ENCODE data around the gene NSFL1C. TPM values are rescaled to one million over a fixed set of nuclear protein-coding genes. Genes with fewer than 3 reads are reported as not detected.

Gene NSFL1C
- total RNA-seq, 2 experiments from 2014 or later: 94.6 to 96.2 TPM

GRCh38 chr20:1457992-1458391 is 8.7 kb downstream of the NSFL1C start:
- Mint-ChIP-seq H3K27ac (no peak overlapping the region), H3K36me3 (peaks cover 29% of the 10 kb centered on the region), H3K9me3 (no peaks in the 10 kb centered on the region), H3K4me3 (no peak overlapping the region), H3K27me3 (no peaks in the 10 kb centered on the region), H3K4me1 (peaks cover 14% of the 10 kb centered on the region)
- DNase-seq: no peak

- peaks cover 46% of the 10 kb centered on the region for H3K36me3 Mint-ChIP-seq
- peaks cover 9% of the 10 kb centered on the region for H3K4me1 Mint-ChIP-seq
- H3K9me3 Mint-ChIP-seq: peaks cover 3% of the 10 kb centered on the region
These were observed 10.3 kb downstream of the NSFL1C start for GRCh38 chr20:1456300-1456699.

GRCh38 chr20:1450926-1451491 is 15.6 kb downstream of the NSFL1C start:
- peaks cover under 1% of the 10 kb centered on the region for H3K4me1 Mint-ChIP-seq
- H3K27ac Mint-ChIP-seq: no peak overlapping the region
- no peaks in the 10 kb centered on the region for H3K27me3 Mint-ChIP-seq
- no peak overlapping the region for H3K4me3 Mint-ChIP-seq
- no peak for DNase-seq
- peaks cover 35% of the 10 kb centered on the region for H3K36me3 Mint-ChIP-seq
- peaks cover 6% of the 10 kb centered on the region for H3K9me3 Mint-ChIP-seq

More at GRCh38 chr20:1456300-1456699, 10.3 kb downstream of the NSFL1C start:
- no peaks in the 10 kb centered on the region for H3K27me3 Mint-ChIP-seq
- H3K4me3 Mint-ChIP-seq: no peak overlapping the region
- no peak for DNase-seq
- no peak overlapping the region for H3K27ac Mint-ChIP-seq

- H3K36me3 Mint-ChIP-seq: peaks cover 30% of the 10 kb centered on the region
- no peak overlapping the region for H3K4me3 Mint-ChIP-seq
These were observed 17.3 kb downstream of the NSFL1C start for GRCh38 chr20:1449370-1449769.

GRCh38 chr20:1448081-1448620 is 18.5 kb downstream of the NSFL1C start:
- H3K9me3 Mint-ChIP-seq: peaks cover 6% of the 10 kb centered on the region
- peaks cover 25% of the 10 kb centered on the region for H3K36me3 Mint-ChIP-seq
- no peak for DNase-seq
- H3K27me3 Mint-ChIP-seq: no peaks in the 10 kb centered on the region
- H3K4me3 Mint-ChIP-seq: no peak overlapping the region
- H3K27ac Mint-ChIP-seq: no peak overlapping the region
- H3K4me1 Mint-ChIP-seq: no peaks in the 10 kb centered on the region

More at GRCh38 chr20:1449370-1449769, 17.3 kb downstream of the NSFL1C start:
- no peak for DNase-seq
- no peak overlapping the region for H3K27ac Mint-ChIP-seq
- no peaks in the 10 kb centered on the region for H3K4me1 Mint-ChIP-seq
- no peaks in the 10 kb centered on the region for H3K27me3 Mint-ChIP-seq
- peaks cover 6% of the 10 kb centered on the region for H3K9me3 Mint-ChIP-seq

- H3K9me3 Mint-ChIP-seq: peaks cover 5% of the 10 kb centered on the region
- H3K4me1 Mint-ChIP-seq: peaks cover 7% of the 10 kb centered on the region
- no peak for DNase-seq
- H3K4me3 Mint-ChIP-seq: no peak overlapping the region
- peaks cover 13% of the 10 kb centered on the region for H3K36me3 Mint-ChIP-seq
- H3K27me3 Mint-ChIP-seq: no peaks in the 10 kb centered on the region
- no peak overlapping the region for H3K27ac Mint-ChIP-seq
These were observed 20.1 kb downstream of the NSFL1C start for GRCh38 chr20:1446536-1446935.

- H3K4me1 Mint-ChIP-seq: peaks cover 10% of the 10 kb centered on the region
- no peak overlapping the region for H3K27ac Mint-ChIP-seq
- no peak for DNase-seq
- H3K9me3 Mint-ChIP-seq: no peaks in the 10 kb centered on the region
- H3K36me3 Mint-ChIP-seq: peaks cover 8% of the 10 kb centered on the region
- H3K4me3 Mint-ChIP-seq: no peak overlapping the region
- no peaks in the 10 kb centered on the region for H3K27me3 Mint-ChIP-seq
These were observed 23.6 kb downstream of the NSFL1C start for GRCh38 chr20:1443085-1443484.

- Mint-ChIP-seq H3K36me3 (peaks cover 8% of the 10 kb centered on the region), H3K27me3 (no peaks in the 10 kb centered on the region), H3K4me1 (peaks cover 12% of the 10 kb centered on the region), H3K4me3 (no peak overlapping the region), H3K27ac (no peak overlapping the region), H3K9me3 (no peaks in the 10 kb centered on the region)
- DNase-seq: no peak
These were observed 24.3 kb downstream of the NSFL1C start for GRCh38 chr20:1442304-1442703.

- Mint-ChIP-seq H3K27me3 (no peaks in the 10 kb centered on the region), H3K9me3 (no peaks in the 10 kb centered on the region), H3K4me1 (peaks cover 15% of the 10 kb centered on the region), H3K4me3 (no peak overlapping the region), H3K36me3 (peaks cover 10% of the 10 kb centered on the region), H3K27ac (no peak overlapping the region)
- DNase-seq: no peak
These were observed 25.5 kb downstream of the NSFL1C start for GRCh38 chr20:1441133-1441532.

- no peak overlapping the region for H3K27ac Mint-ChIP-seq
- no peaks in the 10 kb centered on the region for H3K9me3 Mint-ChIP-seq
- peak; percentile 19 for DNase-seq
- peaks cover 13% of the 10 kb centered on the region for H3K36me3 Mint-ChIP-seq
- H3K4me3 Mint-ChIP-seq: no peak overlapping the region
- peaks cover 19% of the 10 kb centered on the region for H3K4me1 Mint-ChIP-seq
- H3K27me3 Mint-ChIP-seq: no peaks in the 10 kb centered on the region
These were observed 26.6 kb downstream of the NSFL1C start for GRCh38 chr20:1440024-1440423.

GRCh38 chr20:1438361-1438760 is 28.3 kb downstream of the NSFL1C start:
- Mint-ChIP-seq H3K9me3 (no peaks in the 10 kb centered on the region), H3K4me1 (peaks cover 27% of the 10 kb centered on the region), H3K27ac (no peak overlapping the region), H3K27me3 (no peaks in the 10 kb centered on the region), H3K36me3 (peaks cover 14% of the 10 kb centered on the region), H3K4me3 (no peak overlapping the region)
- DNase-seq: no peak

GRCh38 chr20:1437235-1437904 is 29.3 kb downstream of the NSFL1C start:
- Mint-ChIP-seq H3K9me3 (no peaks in the 10 kb centered on the region), H3K36me3 (peaks cover 16% of the 10 kb centered on the region), H3K4me1 (peaks cover 30% of the 10 kb centered on the region), H3K4me3 (no peak overlapping the region), H3K27ac (no peak overlapping the region), H3K27me3 (no peaks in the 10 kb centered on the region)
- peak; percentile 71 for DNase-seq

GRCh38 chr20:1436263-1436662 is 30.4 kb downstream of the NSFL1C start:
- no peak overlapping the region for H3K27ac Mint-ChIP-seq
- H3K36me3 Mint-ChIP-seq: peaks cover 13% of the 10 kb centered on the region
- peaks cover 26% of the 10 kb centered on the region for H3K4me1 Mint-ChIP-seq
- DNase-seq: no peak
- H3K9me3 Mint-ChIP-seq: no peaks in the 10 kb centered on the region
- H3K4me3 Mint-ChIP-seq: no peak overlapping the region
- no peaks in the 10 kb centered on the region for H3K27me3 Mint-ChIP-seq

GRCh38 chr20:1435337-1435699 is 31.3 kb downstream of the NSFL1C start:
- H3K4me1 Mint-ChIP-seq: peaks cover 23% of the 10 kb centered on the region
- H3K27me3 Mint-ChIP-seq: no peaks in the 10 kb centered on the region
- H3K9me3 Mint-ChIP-seq: no peaks in the 10 kb centered on the region
- H3K4me3 Mint-ChIP-seq: no peak overlapping the region
- H3K36me3 Mint-ChIP-seq: peaks cover 13% of the 10 kb centered on the region
- no peak for DNase-seq
- no peak overlapping the region for H3K27ac Mint-ChIP-seq

- Mint-ChIP-seq H3K4me1 (peaks cover 23% of the 10 kb centered on the region), H3K9me3 (no peaks in the 10 kb centered on the region), H3K27me3 (no peaks in the 10 kb centered on the region), H3K4me3 (no peak overlapping the region), H3K27ac (no peak overlapping the region), H3K36me3 (peaks cover 13% of the 10 kb centered on the region)
- DNase-seq: peak; percentile 68
These were observed 31.9 kb downstream of the NSFL1C start for GRCh38 chr20:1434571-1435336.
